GOT3 (cell line): ENCODE results near the gene CDKN2B-AS1.

Experiments used
- DNase-seq: peaks from one replicate; lab custom pipeline; 2025; ENCODE audit warnings: mixed read lengths; lab: John Stamatoyannopoulos, UW

CDKN2B-AS1 gene

DNA sequence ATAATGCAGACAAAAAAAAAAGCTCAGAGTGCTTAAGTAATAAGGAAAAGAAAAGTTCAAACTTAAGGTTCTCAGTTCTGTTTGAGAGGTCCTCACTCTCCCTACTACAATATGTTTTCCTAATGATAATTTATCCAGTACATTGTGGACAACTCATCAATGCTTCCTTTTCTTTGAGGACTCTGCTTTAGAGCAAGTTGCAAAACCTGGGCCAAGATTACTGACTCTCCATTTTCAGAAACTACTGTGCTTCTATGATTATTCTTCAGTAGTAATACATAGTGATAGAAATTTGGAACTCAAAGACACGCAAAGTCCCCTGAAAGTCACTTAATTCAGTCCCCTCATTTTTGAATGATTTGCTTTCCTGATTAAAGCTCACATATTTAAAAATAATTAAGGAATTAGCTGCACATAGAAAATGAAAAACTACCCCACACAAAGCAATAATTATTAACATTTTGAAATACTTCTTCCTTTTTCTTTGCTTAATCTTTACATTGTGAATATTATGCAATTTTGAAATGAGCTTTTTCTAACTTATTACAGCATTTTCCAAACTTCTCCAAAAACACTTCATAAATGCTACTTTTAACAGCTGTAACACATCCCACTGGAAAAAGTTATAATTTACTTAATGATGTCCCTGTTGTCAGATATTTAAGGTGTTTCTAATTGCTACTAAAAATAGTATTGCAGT, 11.6 kb upstream of the CDKN2B-AS1 start:
- DNase-seq = no peak

DNA sequence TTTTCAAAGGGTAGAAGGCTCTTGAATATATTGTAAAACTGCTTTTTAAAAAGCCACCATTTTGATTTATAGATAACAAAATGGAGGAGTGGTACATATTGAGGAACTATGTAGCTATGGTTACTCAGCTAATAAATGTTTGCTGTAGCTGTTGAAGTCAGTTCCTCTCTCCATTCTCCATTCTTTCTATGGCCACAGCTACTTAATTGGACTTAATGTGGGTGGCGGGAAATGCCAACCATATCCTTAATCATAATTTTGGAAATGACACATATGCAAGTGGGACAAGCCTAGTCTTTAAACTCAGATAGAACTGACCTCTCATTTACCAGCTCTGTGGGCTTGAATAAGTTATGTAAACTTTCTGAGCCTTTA, 11.0 kb upstream of the CDKN2B-AS1 start:
- DNase-seq = no peak

DNA sequence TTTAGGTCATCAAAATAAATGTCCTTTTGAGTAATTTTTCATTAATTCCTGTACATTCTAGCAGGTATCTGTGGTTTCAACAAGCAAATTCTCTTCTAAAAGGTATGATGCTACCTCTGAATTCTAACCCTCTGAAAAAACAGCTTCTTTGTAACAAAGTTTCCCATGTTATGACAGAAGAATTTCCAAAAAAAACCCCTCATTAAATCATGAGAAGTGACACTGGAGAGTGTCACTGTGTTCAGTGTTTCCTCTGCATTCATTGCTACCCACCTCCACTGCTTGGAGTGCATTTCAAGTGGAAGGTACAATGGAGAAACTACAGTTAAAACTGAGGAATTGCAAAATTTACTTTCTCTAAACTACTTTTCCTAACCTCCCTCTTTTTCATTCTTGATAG, 10.5 kb upstream of the CDKN2B-AS1 start:
- no peak for DNase-seq

DNA sequence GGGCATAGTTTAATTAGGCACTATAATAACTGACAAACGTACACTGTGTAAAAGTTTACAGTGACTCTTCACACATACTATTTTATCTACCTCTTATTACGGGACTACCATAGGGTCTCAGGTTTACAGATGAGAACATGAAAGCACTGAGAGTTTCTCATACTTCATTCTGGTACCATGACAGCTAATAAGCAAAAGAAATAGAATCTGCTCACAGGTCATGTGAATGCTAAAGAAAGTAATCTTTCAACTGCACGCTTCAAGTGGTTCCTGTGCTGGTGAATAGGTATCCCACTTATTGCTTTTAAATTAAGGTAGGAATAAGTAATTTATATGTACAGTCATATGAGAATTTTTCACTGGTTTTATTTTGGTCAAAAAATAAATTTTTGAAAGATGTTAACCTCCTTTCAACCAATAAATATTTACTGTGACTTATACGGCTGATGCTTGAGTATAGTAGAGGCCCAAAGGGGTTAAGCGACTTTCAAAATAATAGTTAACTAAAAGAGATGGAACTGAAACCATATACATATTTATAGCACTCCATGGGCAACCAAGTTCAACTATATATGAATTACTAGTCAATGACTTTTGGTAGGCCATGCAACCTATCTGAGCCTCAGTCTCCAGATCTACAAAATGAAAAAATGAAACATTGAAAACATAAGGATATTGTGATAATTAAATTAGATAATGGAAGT, 8.5 kb upstream of the CDKN2B-AS1 start:
- DNase-seq = no peak

DNA sequence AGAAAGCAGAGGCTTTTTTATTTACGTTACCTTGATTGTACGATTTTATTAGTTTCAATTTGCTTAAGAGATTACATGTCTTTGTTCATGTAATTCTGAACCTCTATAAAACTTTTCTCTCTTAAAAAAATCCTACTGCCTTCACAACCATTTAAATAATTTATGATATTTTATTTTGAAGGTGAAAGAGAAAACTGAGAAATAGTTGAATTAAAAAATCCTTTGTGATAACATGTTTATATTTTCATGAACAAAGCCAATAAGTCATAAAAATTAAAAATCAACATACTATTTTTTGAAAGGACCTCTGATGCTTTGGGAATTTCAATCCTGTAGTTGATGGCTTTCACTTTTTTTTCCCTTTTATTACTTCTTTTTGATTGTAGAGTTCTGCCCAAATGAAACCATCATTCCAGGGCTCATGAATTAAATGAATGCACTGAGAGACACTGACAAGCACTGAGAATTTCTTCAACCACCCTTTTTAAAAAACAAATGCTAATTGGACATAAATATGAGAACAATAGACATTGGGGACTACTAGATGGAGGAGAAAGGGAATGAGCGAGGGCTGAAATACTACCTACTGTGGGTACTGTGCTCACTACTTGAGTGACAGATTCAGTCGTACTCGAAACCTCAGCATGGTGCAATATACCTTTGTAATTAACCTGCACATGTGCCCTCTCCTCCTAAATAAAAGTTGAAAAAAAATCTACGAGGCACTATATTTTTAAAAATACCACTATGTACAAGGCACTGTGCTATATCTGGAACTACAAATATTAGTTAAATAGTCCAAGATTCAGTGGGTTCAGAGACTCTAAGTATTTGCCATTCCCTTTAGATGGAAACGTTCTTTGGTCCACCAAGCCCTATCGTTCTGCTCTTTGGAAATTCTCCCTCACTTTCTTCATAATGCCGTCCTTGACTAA, 6.3 kb upstream of the CDKN2B-AS1 start:
- DNase-seq = no peak

DNA sequence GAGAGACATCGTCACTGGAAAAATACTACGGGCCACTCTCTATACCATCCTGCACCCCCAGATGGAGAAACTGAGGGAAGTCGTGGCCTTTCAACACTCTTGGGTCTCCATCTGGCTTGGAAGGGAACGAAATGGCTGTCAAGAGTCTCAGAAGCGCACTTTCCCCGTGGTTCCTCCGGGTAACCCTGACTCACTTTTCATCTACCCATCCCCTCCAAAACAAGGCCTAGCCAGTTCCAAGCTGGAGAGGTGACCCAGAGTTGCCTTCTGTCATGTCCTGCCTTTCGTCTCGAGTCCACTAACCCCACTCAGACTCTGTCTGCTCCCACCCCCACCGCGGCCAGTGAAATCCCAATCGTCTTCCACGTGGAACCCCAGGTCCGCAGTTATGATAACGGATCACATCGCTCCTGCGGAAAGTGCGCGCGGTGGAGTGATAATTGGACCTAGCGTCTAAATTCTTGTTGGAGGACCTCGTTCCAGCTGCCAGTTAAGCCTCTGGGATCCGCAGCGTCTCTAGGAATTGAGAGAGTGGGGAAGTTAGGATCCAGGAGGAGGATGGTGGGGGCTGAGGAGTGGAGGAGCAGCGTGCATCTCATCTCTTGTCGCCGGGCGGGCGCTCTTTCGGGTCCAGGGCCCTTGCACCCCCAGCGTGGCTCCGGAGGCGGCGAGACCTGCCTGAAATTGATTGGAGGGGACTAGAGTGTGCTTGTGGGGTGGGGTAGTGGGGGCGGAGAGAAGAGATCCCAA, 5.0 kb upstream of the CDKN2B-AS1 start:
- no peak for DNase-seq

DNA sequence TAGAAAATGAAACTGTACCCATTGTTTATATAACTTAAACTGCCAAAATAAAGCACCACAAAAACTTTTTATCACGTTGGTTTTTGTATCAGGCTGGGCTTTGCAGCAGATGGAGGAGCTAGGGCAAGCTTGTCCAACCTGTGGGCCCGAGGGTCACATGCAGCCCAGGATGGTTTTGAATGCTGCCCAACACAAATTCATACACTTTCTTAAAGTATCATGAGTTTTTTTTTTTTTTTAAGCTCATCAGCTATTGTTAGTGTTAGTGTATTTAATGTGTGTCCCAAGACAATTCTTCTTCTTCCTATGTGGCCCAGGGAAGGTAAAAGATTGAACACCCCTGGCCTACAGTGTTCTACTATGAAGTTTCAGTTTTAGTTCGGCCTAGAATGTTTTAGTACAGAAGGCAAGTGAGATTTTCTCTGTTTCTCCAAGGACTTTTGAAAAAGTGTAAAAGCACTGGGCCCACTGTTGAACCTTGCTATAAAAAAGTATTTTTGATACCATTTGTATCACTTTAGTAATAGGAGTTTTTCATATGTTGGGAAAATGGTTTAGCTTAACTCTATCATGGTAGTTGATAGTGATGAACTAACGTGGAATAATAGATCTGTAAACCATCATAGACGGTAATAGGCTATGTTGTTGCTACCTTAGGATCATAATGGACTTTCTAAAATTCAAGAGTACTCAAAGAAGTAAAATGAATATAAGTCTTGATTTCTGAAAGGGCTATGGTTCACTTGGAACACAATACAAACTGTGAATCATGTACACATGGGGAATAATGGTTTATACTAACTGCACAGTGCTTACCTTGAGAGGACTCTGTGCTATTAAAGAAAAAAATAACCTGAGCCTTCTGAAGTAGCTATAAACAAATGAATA, 3.3 kb upstream of the CDKN2B-AS1 start:
- DNase-seq = no peak

DNA sequence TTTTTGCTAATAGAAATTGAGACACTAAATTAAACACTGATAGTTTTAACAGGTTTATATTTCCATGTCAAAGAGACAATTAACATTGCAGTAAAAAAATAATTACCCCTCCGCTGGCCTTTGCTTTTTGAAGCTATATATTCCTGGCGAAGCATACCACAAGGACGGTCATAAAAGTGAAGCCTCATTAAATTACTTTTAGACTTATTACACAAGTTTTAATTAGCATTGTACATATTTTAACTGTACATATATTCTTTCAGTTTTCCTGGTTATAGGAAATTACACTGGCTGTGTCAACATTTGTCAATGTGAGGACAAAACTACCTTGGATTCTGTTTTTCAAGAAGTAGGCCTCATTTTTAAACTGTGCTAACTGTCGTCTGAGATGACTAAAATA, 1.6 kb upstream of the CDKN2B-AS1 start:
- DNase-seq = no peak

DNA sequence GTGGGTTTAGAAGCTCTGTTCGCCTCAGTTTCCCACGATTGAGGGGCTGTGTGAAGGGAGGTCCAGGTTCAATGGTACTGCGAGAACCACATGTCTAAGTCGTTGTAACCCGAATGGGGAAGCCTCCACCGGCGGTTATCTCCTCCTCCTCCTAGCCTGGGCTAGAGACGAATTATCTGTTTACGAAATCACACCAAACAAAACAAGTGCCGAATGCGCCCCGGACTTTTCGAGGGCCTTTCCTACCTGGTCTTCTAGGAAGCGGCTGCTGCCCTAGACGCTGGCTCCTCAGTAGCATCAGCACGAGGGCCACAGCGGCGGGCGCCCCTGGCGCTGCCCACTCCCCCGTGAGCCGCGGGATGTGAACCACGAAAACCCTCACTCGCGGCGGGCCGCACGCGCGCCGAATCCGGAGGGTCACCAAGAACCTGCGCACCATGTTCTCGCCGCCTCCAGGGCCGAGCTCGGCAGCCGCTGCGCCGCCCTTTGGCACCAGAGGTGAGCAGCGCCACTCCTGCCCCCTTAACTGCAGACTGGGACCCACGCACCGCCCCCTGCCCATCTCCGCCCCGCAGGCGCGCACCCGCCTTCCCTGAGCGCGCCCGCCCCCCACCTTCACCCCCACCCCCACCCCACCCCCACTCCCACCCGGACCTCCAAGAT, 567 bp upstream of the CDKN2B-AS1 start, which contains the start of gene CDKN2A:
TSS of gene CDKN2A (minus strand) at position 500 of the 663 bp plus-strand sequence.
- DNase-seq = no peak

DNA sequence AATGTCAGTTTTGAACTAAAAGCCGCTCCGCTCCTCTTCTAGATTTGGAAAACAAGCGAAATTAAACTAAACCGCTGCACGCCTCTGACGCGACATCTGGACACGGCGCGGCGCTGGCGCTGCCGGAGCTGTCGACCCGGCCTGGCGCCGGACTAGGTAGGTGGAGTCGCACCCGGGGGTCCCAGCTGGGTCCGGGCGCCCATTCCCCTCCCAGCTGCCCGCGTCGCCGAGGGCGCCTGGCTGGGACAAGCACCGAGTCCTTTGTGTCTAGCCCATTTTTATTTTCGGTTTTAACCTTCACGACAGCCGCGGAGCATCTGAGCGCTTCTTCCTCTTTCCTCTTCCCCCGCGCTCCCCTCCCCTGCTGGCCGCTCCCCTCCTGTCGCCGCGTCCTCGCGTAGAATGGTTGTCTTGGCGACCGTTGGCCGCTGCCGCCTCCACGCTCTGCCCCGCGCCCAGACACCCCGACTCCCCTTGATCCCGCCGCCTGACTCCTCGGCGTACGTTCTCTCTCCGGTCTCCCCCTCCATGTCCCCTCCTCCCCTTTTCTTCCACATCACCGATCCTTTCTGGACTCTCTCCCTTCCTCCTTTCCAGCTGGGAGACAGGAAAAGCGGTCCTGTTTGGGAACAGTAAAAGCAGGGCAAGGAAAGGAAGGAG, 545 bp downstream of the CDKN2B-AS1 start:
- DNase-seq = peak; percentile 11

DNA sequence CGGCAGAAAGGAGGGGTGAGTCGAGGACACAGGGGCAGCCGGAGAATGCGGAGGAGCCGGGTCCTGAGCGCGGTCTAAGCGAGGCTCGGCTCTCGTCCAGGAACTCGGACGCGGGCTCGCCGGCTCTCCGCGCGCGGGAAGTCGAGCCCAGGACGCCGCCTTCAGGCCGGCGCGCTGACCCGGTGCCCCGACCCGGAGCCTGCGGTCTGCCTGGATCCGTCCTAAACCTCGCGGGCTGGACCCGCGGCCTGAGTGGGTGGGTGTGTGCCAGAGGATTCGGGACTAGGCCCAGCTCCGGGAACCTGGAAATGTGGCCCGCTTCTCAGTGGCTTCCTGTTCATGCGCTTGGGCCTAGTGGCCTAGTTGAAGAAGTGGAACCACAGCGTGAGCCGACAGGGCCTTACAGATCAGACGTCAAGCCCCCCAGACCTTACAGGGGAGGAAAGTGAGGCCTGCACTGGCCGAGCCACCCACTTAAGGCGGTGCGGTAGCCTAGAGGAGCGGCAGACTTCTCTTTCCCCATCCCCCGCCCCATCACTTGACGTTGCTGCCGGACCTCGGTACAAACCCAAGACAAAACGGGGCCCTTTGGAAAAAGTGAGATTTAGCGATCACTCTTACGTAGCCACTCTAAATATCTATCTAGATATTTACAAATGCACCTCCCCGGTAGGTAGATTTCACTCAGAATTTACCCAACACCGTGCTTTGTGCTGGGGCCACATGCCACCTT, 1.2 kb downstream of the CDKN2B-AS1 start:
- no peak for DNase-seq

DNA sequence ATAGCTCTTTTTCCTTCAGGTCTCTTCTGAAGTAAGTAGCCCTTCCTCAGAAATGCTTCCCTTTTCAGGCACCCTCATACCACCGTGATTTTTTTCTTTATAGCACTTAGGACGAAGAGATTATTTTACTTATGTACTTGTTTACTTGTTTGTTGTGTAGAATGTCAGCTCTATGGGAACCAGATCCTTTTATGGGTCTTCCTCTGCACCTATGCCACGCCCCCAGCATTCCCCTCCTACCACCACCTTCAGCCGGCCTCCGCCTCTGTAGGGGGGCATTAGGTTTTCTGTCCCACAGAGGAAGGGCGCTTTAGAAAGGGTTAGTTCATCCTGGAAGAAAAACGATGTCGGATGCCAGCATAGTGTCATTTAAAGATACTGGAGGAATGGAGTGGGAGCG, 1.8 kb downstream of the CDKN2B-AS1 start:
- DNase-seq = no peak

DNA sequence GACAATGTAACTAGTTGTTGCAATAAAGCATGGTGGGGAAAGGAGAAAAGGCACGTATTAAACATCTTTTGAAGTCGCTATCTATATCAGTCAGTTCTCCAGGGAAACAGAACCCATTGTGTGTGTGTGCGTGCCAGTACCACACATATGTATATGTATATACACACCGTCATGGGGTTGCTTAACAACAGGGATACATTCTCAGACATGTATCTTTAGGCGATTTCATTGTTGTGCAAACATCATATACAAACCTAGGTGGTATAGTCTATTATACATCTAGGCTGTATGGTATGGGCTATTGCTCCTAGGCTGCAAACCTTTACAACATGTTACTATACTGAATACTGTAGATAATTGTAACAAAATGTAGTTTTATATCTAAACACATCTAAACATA, 2.3 kb downstream of the CDKN2B-AS1 start:
- DNase-seq = no peak

DNA sequence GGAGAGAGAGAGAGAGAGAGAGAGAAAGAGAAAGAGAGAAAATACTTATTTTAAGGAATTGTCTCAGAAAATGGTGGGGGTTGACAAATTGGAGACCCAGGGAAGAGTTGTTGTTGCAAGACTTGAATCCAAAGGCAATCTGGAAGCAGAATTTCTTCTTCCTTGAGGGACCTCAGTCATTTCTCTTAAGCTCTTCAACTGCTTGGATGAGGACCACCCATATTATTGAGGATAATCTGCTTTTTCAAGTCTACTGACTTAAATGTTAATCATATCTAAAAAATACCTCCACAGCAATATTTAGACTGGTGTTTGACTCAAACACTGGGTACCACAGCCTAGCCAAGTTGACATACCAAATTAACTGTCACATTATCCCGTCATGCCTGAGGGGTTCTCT, 2.9 kb downstream of the CDKN2B-AS1 start:
- DNase-seq = no peak

DNA sequence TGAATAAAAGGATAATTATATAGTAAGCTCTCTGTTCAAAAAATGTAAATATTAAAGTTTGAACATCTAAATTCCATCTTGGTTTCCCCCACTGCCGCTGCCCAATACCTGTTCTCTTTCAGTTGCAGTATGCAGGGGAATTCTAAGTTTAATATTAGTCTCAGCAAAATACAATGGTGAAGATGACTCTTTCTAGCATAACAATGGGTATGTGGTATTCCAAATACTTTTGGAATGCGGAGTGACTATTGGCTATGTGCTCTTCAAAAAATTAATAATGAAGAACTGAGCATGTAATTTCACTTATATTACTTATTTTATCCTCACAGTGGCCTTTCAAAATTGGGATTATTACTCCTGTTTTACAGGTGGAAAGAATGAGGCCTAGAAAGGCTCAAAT, 3.4 kb downstream of the CDKN2B-AS1 start:
- no peak for DNase-seq

DNA sequence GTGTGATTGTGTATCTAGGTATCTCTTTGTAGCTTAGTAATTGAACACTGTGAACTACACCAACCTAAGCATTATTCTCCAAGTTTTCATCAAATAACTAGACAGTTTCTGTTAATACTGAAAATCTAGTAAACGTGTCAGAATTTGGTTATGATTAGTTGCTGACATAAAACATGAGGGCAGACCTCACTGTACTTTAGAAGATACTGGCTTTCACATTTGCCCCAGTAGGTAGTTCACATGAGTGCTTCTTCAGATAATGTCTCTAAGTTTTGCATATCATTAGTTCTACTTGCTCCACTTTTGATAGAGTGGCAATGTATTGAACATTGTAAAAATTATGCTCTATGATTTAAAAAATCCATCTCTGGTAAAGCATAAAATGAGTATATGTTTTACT, 7.4 kb downstream of the CDKN2B-AS1 start:
- DNase-seq = no peak

DNA sequence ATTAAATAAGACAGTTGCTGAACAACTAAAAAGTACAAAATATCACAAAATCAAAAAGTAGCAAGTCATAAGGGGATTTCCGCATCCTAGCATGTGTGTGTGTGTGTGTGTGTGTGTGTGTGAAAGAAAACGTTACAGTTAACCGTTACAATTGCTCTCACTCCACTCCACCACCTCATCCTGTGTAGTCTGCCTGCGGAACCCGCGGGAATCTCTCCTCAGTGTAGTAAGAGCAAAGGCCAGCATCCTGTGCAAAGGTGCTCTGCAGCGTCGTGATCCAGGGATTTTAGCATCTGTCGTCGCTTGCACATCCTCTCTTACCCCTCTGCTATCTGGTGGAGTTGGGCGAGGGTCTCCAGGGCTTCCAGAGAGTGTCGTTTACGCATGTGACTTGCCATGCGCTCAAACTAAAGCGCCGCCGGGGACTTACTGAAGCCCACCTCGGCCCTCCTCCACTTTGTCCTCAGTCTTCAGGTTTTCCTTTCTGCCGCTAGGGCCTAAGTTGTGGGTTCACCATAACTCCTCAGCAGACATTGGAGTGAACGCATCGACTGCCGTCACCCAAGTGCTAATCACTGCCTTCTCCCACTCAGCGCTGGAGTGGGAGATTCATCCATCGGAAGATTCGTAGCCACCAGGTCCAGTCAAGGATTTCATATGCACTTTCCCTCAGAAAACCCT, 10.6 kb downstream of the CDKN2B-AS1 start:
- no peak for DNase-seq
